Activated naive CD8-positive, alpha-beta T cell treated with anti-CD3 and anti-CD28 coated beads for 36 hours (primary cell): ENCODE results near the gene IFI44L. TPM values are rescaled to one million over a fixed set of nuclear protein-coding genes. Genes with fewer than 3 reads are reported as not detected.
A peak's percentile ranks its signal among the peaks of the same experiment; 100 is the strongest.

Source experiments
- DNase-seq: peaks from one replicate; pipeline ENCODE4 v3.0.0; 2021
- H3K27ac Mint-ChIP-seq: one replicate; pipeline ENCODE4 v1.8.0; 2022; ENCODE audit warnings: mild to moderate bottlenecking, moderate library complexity, mixed read lengths
- H3K27me3 Mint-ChIP-seq: one replicate; pipeline ENCODE4 v1.8.0; 2022; ENCODE audit warnings: mild to moderate bottlenecking, mixed read lengths
- H3K36me3 Mint-ChIP-seq: one replicate; pipeline ENCODE4 v1.8.0; 2021; ENCODE audit warnings: mild to moderate bottlenecking, mixed read lengths
- H3K4me1 Mint-ChIP-seq: one replicate; pipeline ENCODE4 v1.8.0; 2021; ENCODE audit warnings: mixed read lengths
- H3K4me3 Mint-ChIP-seq: one replicate; pipeline ENCODE4 v1.8.0; 2022; ENCODE audit warnings: mild to moderate bottlenecking, moderate library complexity, mixed read lengths
- H3K9me3 Mint-ChIP-seq: one replicate; pipeline ENCODE4 v1.8.0; 2022; ENCODE audit warnings: mixed read lengths
- total RNA-seq, 2 experiments: library from RNA; stranded (reverse); gene quantifications; one replicate each; pipeline ENCODE4 v1.2.3, GENCODE V29; 2021

Gene IFI44L
- total RNA-seq, 2 experiments from 2014 or later = 38.5 to 38.6 TPM

DNA sequence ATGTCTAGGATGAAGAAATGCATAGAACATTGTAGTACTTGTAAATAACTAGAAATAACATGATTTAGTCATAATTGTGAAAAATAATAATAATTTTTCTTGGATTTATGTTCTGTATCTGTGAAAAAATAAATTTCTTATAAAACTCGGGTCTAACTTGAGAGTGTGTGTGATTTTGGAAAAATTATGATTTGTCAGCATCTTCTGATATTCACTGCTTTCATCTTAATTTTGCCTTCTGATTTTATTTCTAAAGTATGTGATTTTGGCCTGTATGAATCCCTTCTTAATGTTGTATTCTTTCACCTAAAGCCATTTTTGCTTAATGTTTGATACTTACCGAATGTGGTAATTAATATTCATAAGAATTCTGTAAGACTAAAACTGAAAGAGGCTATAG lies 43.7 kb downstream of the IFI44L start:
- H3K27ac Mint-ChIP-seq = no peak overlapping the region
- no peaks in the 10 kb centered on the region for H3K9me3 Mint-ChIP-seq
- H3K36me3 Mint-ChIP-seq = peaks cover 6% of the 10 kb centered on the region

DNA sequence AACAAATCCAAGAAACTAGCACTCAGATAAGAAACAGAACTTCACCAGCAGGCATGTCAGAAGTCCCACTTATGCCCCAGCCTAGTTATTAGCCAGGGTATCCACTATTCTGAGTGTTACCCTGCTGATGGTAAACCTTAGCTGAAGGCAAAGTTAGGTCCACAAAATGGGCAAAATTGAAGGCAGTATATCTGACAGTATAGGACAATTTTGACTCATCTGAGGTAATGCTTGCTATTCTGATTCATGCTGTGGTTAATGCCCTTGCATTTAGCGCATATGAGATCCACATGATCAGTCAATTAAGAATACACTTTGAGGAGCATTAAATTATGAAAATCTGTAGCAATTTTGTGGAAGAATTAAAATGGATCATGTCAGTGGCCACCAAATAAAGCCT lies 44.5 kb downstream of the IFI44L start:
- Mint-ChIP-seq H3K36me3 (peaks cover 4% of the 10 kb centered on the region), H3K4me1 (peaks cover 5% of the 10 kb centered on the region), H3K27me3 (no peaks in the 10 kb centered on the region), H3K4me3 (no peak overlapping the region), H3K9me3 (no peaks in the 10 kb centered on the region), H3K27ac (no peak overlapping the region)
- DNase-seq = no peak

More for the DNA sequence above, 43.7 kb downstream of the IFI44L start:
- H3K4me1 Mint-ChIP-seq = peaks cover 5% of the 10 kb centered on the region
- H3K27me3 Mint-ChIP-seq = no peaks in the 10 kb centered on the region
- no peak overlapping the region for H3K4me3 Mint-ChIP-seq
- DNase-seq = no peak

DNA sequence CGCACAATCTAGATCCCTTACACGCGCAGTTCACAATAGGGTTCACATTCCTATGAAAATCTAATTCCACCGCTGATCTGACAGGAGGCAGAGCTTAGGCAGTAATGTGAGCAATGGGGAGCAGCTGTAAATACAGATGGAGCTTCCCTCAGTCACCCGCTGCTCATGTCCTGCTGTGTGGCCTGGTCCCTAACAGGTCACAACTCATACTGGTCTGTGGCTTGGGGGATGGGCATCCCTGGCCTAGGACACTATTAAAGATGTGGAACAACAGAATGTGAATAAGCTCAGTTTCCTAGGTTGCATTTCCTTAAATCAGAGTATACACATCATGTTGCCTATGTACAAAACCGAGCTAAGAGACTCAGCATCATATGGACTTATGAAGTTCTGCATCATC lies 45.6 kb downstream of the IFI44L start:
- Mint-ChIP-seq H3K4me1 (peaks cover 8% of the 10 kb centered on the region), H3K27ac (no peak overlapping the region), H3K27me3 (no peaks in the 10 kb centered on the region), H3K36me3 (peaks cover 2% of the 10 kb centered on the region), H3K4me3 (no peak overlapping the region), H3K9me3 (no peaks in the 10 kb centered on the region)
- no peak for DNase-seq

DNA sequence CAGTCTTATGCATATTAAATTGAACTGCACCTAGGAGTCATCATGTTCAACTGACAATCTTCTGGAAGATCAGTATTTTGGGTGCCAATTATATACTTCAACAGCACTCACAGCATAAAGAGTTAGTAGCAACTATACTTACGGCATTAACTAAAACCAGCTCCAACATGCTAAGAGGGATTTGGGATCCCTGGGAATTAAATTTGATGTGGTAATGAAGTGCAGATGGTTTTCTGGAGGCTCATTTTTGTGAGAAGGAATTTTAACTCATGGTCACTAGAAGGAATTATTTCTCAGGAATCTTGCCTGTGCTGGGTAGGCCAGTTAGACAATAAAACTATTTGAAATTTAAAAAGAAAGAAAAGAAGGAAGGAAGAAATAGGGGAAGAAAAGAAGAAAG lies 47.7 kb downstream of the IFI44L start:
- Mint-ChIP-seq H3K27ac (no peak overlapping the region), H3K9me3 (no peaks in the 10 kb centered on the region), H3K4me1 (peaks cover 11% of the 10 kb centered on the region), H3K4me3 (no peak overlapping the region), H3K36me3 (peaks cover 1% of the 10 kb centered on the region), H3K27me3 (no peaks in the 10 kb centered on the region)
- DNase-seq = no peak

DNA sequence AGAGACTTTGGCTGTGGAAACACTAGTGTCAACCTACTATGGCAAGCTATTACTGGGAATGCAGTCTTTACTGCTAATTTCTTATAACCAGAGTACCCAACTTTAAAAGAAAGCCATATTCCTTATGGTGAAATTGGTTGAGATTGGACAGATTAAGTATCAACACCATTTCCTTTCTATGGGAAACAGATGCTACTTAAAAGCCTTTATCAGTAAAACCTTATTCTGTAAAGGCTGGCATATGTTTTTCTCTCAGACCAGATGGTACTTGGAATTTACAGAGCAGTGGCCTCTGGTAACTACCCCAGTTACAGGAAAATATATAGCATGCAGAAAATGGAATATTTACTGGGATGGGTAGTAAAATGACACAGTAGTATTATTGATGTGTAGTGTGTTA lies 48.2 kb downstream of the IFI44L start:
- H3K4me1 Mint-ChIP-seq = peaks cover 11% of the 10 kb centered on the region
- no peaks in the 10 kb centered on the region for H3K27me3 Mint-ChIP-seq
- H3K27ac Mint-ChIP-seq = no peak overlapping the region
- no peak for DNase-seq
- H3K36me3 Mint-ChIP-seq = peaks cover 1% of the 10 kb centered on the region
- no peak overlapping the region for H3K4me3 Mint-ChIP-seq
- no peaks in the 10 kb centered on the region for H3K9me3 Mint-ChIP-seq

DNA sequence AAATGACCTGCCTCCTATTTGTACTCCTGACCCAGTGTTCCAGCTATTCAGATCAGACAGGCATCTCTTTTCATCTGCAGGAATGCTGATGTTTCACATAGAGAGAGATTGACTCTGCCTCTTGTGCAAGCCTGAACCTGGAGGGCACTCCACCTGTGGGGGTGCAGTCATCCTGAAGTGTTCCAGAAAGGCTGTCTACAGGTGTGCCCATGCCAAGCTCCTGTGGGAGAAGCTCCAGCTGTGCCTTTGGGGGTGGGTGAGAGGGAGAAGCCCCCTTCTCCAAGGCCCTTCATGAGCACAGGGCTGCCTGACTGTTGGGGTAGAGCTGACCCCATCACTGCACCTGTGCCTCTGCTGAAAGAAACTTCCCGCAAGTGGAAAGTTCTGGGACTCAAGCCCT lies 52.2 kb downstream of the IFI44L start:
- peaks cover 6% of the 10 kb centered on the region for H3K4me1 Mint-ChIP-seq
- H3K27me3 Mint-ChIP-seq = no peaks in the 10 kb centered on the region
- H3K36me3 Mint-ChIP-seq = peaks cover 1% of the 10 kb centered on the region
- H3K4me3 Mint-ChIP-seq = no peak overlapping the region
- DNase-seq = no peak
- no peak overlapping the region for H3K27ac Mint-ChIP-seq
- no peaks in the 10 kb centered on the region for H3K9me3 Mint-ChIP-seq

DNA sequence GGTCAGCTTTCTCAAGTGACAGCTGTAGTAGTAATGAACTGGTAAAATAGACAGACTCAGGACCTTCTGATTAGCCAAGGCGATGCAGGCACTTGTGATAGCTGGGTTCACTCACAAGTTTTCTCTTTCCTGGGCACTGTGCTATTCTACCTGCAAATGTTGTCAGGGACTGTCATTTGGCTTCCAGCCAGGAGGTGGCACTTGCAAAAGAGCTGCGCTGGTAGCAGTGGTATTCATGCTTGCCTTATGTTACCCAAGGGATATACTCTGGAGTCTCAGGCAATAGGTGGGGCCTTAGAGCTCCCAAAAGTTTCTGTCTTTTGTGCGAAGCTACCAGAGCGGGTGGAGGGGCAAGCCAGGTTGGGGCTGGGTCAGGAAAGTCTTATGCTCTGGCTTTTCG lies 52.9 kb downstream of the IFI44L start:
- peaks cover 1% of the 10 kb centered on the region for H3K36me3 Mint-ChIP-seq
- H3K27ac Mint-ChIP-seq = no peak overlapping the region
- no peak overlapping the region for H3K4me3 Mint-ChIP-seq
- H3K27me3 Mint-ChIP-seq = no peaks in the 10 kb centered on the region
- peaks cover 7% of the 10 kb centered on the region for H3K4me1 Mint-ChIP-seq
- no peak for DNase-seq
- H3K9me3 Mint-ChIP-seq = no peaks in the 10 kb centered on the region

DNA sequence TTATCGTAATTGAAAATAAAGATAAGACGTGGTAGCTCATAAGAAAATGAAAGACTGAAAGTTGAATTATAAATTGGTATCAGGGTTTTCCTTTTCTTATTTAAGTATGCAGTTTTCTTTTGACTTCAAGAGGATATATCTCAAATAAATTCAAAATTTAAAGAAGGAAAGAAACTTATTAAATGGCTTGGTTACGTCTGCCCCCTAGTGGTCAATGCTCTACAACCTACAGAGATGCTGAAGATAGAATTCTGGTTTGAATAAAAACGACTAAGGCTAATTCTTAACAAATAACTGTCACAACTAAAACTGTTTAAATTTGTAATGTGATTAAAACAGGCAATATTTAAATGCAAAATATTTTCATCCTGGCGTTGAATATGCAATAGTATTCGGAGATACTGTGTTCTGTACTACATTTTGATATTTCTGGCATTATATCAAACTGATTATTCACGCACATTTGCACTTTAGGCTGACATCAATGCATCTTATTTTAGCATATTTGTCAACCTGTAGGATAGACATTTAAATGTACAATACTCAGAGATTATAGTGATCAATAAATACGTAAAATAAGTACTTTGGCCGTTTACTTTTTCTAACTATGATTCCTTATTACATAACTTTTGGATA lies 56.2 kb downstream of the IFI44L start:
- Mint-ChIP-seq H3K27ac (no peak overlapping the region), H3K9me3 (no peaks in the 10 kb centered on the region), H3K27me3 (peaks cover 8% of the 10 kb centered on the region), H3K36me3 (peaks cover 1% of the 10 kb centered on the region), H3K4me1 (peaks cover 7% of the 10 kb centered on the region), H3K4me3 (no peak overlapping the region)
- DNase-seq = peak; percentile 19

DNA sequence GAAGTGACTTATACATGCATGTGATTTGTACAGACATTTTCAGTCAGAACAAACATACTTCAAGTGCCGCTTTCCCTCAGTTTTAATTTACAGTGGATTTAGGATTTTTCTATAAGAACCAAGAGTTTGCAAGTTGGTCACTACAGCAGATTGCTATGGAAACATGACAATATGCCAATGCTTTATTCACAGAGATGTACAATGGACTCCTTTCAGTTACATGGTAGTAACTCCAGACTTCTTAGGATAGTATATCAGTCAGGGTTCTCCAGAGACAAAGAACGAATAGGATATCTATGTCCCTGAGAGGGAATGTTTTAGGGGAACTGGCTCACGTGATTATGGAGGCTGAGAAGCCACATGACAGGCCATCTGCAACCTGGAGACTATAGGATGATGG lies 56.7 kb downstream of the IFI44L start:
- Mint-ChIP-seq H3K9me3 (no peaks in the 10 kb centered on the region), H3K4me1 (peaks cover 5% of the 10 kb centered on the region), H3K4me3 (no peak overlapping the region), H3K36me3 (no peaks in the 10 kb centered on the region), H3K27me3 (peaks cover 8% of the 10 kb centered on the region), H3K27ac (no peak overlapping the region)
- no peak for DNase-seq

DNA sequence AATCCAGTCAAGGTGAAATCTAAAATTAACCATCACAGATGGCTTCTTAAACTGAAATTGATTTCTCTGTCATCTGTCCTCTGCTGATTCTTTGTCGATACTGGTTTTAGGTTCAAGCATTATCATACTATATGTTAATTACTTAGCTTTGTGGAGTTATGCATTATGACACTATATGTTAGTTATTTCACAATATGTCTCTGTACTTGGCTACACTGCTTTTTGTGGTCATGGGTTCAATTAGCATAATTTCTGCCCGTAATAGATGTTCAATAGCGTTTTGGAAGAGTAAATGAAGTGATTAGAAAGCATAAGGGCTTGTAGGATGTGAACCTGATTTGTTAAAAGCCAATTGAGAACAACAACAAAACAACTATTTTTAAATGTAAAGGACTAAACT lies 57.5 kb downstream of the IFI44L start:
- Mint-ChIP-seq H3K36me3 (no peaks in the 10 kb centered on the region), H3K9me3 (no peaks in the 10 kb centered on the region), H3K4me1 (peaks cover 5% of the 10 kb centered on the region), H3K4me3 (no peak overlapping the region), H3K27me3 (peaks cover 8% of the 10 kb centered on the region), H3K27ac (peak overlapping the region; percentile 8)
- no peak for DNase-seq

DNA sequence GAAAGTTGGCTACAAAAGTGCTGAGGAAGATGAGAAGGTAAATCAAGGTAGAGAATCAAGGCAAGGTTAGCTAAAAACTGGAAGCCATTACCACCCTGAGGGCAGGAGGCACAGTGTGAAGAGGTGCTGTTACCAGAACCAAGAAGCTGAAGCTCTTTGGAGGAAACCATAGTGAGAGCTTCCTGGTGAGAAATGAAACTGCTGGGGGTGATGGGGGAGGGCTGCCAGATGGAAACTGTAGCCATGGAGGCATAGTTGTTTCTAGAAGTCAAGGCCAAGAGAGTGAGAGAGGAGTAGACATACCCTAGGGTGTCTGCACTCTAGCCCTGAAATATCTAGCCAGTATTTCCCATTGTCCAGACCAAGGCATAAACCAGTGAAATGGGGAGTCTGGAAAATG lies 58.1 kb downstream of the IFI44L start:
- Mint-ChIP-seq H3K27ac (peak overlapping the region; percentile 12), H3K27me3 (peaks cover 8% of the 10 kb centered on the region), H3K9me3 (no peaks in the 10 kb centered on the region), H3K4me1 (peaks cover 8% of the 10 kb centered on the region), H3K4me3 (no peak overlapping the region), H3K36me3 (no peaks in the 10 kb centered on the region)
- DNase-seq = peak; percentile 12

DNA sequence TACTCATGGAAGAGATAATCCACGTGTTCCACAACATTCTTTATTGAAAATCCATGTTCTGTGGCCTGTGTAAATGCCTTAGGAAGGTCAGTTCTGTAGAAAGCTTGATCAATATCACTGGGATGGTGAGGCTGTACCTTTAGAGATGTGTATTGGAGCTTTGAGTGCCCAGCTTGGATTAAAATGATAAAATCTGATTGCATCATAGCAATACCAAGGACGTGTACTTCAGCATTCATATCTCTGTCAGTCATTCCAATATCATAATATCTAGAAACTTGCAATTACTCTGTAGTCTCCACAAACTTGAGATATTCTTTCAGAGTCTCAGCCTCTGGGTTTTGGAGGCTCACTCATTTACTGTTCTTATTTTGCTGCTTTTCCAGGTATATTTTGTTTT lies 61.0 kb downstream of the IFI44L start:
- Mint-ChIP-seq H3K27me3 (peaks cover 8% of the 10 kb centered on the region), H3K4me1 (peaks cover 9% of the 10 kb centered on the region), H3K36me3 (no peaks in the 10 kb centered on the region), H3K4me3 (no peak overlapping the region), H3K9me3 (no peaks in the 10 kb centered on the region), H3K27ac (no peak overlapping the region)
- DNase-seq = no peak

DNA sequence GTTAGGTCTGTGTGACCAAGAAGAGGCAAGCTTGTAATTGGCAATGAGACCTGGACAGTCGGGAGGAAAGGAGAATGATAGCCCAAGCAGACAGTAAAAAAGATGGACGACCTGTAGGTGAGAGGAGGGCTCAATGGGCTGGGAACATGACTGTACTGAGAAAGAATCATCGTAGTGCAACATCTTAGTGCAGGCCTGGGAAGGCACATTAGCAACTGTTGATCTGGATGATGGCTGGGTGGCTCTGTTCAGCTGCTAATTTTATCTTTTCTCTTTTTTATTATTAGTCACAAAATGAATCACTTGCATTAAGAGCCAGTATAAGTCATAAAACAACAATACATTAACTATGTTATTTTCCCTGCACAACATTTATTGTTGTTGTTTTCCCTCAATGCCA lies 62.2 kb downstream of the IFI44L start:
- Mint-ChIP-seq H3K27ac (no peak overlapping the region), H3K4me1 (peaks cover 9% of the 10 kb centered on the region), H3K4me3 (no peak overlapping the region)

DNA sequence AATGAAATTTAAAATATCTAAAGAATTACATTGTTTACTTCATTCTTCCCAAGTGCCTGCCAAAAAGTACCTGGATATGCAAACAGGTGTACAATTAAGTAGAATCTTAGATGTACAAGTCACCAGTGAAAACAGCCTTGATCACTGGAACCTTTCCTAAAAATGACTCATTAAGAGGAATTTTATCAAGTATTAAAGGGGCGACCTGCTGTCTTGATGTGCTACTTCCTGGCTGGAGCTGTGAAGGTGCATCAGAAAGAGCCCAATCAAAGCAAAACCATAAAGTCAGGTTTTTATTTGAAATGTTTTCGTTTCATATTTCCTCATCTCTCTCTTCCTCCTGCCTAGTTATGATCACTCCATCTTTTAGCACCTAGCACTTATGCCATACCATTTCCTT lies 62.8 kb downstream of the IFI44L start:
- Mint-ChIP-seq H3K4me1 (peaks cover 8% of the 10 kb centered on the region), H3K27ac (no peak overlapping the region), H3K27me3 (peaks cover 8% of the 10 kb centered on the region), H3K9me3 (no peaks in the 10 kb centered on the region), H3K36me3 (no peaks in the 10 kb centered on the region), H3K4me3 (no peak overlapping the region)
- no peak for DNase-seq

More for the DNA sequence above, 62.2 kb downstream of the IFI44L start:
- DNase-seq = no peak
- Mint-ChIP-seq H3K27me3 (peaks cover 8% of the 10 kb centered on the region), H3K36me3 (no peaks in the 10 kb centered on the region), H3K9me3 (no peaks in the 10 kb centered on the region)

DNA sequence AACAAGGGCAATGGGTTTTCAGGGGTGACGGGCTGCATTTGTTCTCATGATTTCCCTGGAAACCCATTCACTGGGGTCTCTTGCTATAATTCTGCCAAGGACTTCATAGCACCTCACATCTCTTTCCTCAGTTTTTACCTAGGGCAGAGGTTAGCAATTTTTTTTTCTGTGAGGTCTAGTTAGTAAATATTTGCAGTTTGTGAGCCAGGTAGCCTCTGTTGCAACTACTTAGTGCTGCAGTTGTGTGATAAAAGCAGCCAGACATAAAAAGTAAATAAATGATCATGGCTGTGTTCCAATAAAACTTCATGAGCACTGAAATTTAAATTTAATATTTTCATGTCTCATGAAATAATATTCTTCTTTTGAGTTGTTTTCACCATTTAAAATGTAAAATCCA lies 67.1 kb downstream of the IFI44L start:
- Mint-ChIP-seq H3K4me1 (peaks cover 4% of the 10 kb centered on the region), H3K9me3 (no peaks in the 10 kb centered on the region), H3K27ac (no peak overlapping the region), H3K4me3 (no peak overlapping the region), H3K36me3 (no peaks in the 10 kb centered on the region), H3K27me3 (no peaks in the 10 kb centered on the region)
- DNase-seq = no peak

DNA sequence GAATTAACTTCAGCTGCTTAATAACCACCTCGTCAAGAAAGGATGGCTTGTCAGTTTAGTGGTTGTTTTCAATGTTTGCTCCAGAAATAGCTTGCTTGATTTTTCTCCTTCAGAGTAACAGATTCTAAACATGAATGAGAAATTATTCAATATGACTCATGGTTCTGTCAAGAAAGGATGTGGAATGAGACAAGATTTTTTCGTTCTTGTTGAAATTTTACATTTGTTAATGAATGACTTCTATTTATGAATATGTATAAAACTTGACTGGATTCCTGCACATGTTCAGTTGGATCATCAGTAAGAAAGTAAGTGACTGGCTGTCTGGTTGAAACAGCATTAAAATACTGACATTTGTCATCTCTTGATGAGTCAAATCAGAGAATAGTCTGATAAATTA lies 67.7 kb downstream of the IFI44L start:
- Mint-ChIP-seq H3K9me3 (no peaks in the 10 kb centered on the region), H3K36me3 (no peaks in the 10 kb centered on the region), H3K27ac (no peak overlapping the region), H3K4me3 (no peak overlapping the region), H3K27me3 (no peaks in the 10 kb centered on the region), H3K4me1 (peaks cover 4% of the 10 kb centered on the region)
- DNase-seq = no peak
